Activated CD4-positive, alpha-beta T cell treated with anti-CD3 and anti-CD28 coated beads, Interleukin-2, amount 50 U/mL, for 4 hours (primary cell): Measurements from ENCODE around the gene DNAH17.

ENCODE experiments used
- DNase-seq, 2 experiments: peaks; one replicate each; pipeline ENCODE4 v3.0.0-alpha.2; 2020

The DNAH17 gene

GRCh38 chr17:78491236-78492115 lies 85.7 kb downstream of the DNAH17 start:
- no peak for DNase-seq

GRCh38 chr17:78490673-78491072 lies 86.5 kb downstream of the DNAH17 start:
- DNase-seq, result no peak

- no peak for DNase-seq
Observed at GRCh38 chr17:78490156-78490555, 87.0 kb downstream of the DNAH17 start.

- DNase-seq, result no peak
Observed at GRCh38 chr17:78488867-78489634, 88.1 kb downstream of the DNAH17 start.

- DNase-seq, result no peak
Observed at GRCh38 chr17:78488156-78488555, 89.0 kb downstream of the DNAH17 start.

GRCh38 chr17:78486946-78487680 lies 90.1 kb downstream of the DNAH17 start:
- DNase-seq, result no peak

GRCh38 chr17:78486228-78486802 lies 90.9 kb downstream of the DNAH17 start:
- no peak for DNase-seq

- no peak for DNase-seq
Observed at GRCh38 chr17:78485290-78486168, 91.7 kb downstream of the DNAH17 start.

GRCh38 chr17:78484271-78485246 lies 92.6 kb downstream of the DNAH17 start:
- peak; percentile 30 to 46 for DNase-seq

- DNase-seq, result no peak
Observed at GRCh38 chr17:78479369-78479768, 97.8 kb downstream of the DNAH17 start.

GRCh38 chr17:78478757-78479297 lies 98.4 kb downstream of the DNAH17 start:
- no peak for DNase-seq

- no peak for DNase-seq
Observed at GRCh38 chr17:78477913-78478756, 99.1 kb downstream of the DNAH17 start.

- DNase-seq, result no peak
Observed at GRCh38 chr17:78476973-78477372, 100.2 kb downstream of the DNAH17 start.

- no peak for DNase-seq
Observed at GRCh38 chr17:78476149-78476548, 101.0 kb downstream of the DNAH17 start.

GRCh38 chr17:78475211-78475610 lies 102.0 kb downstream of the DNAH17 start:
- DNase-seq, result no peak

GRCh38 chr17:78474614-78475146 lies 102.5 kb downstream of the DNAH17 start:
- no peak for DNase-seq

GRCh38 chr17:78473951-78474613 lies 103.1 kb downstream of the DNAH17 start:
- DNase-seq, result no peak
